Measurements from ENCODE around the gene RAP1B.

GRCh38 chr12:68623059-68623458 lies 12.4 kb downstream of the RAP1B start:
- TF ChIP-seq CTCF (optimal IDR thresholded peaks at IDR 0.05 in 1 of 3, IDR thresholded peaks at IDR 0.05 in 1 of 3, conservative IDR thresholded peaks at IDR 0.05 in 1 of 3; ENCODE audit: extremely low read depth in 1 of 3, insufficient read depth in 2 of 3, low read length in 3 of 3) (no peak), EZH2 (IDR thresholded peaks at IDR 0.05; ENCODE audit: low read length) (no peak)
